ENCODE results near the gene ACTN1.
A peak's percentile ranks its signal among the peaks of the same experiment; 100 is the strongest.

ACTN1 gene

GRCh38 chr14:68931474-68932051 lies 47.5 kb downstream of the ACTN1 start:
- DNase-seq = no peak

GRCh38 chr14:68931063-68931462 lies 48.0 kb downstream of the ACTN1 start:
- no peak for DNase-seq

GRCh38 chr14:68929623-68930307 lies 49.3 kb downstream of the ACTN1 start:
- no peak for DNase-seq

GRCh38 chr14:68928770-68929550 lies 50.1 kb downstream of the ACTN1 start:
- no peak for DNase-seq

GRCh38 chr14:68927956-68928675 lies 51.0 kb downstream of the ACTN1 start:
- no peak for DNase-seq

- no peak for DNase-seq
These were observed 52.0 kb downstream of the ACTN1 start for GRCh38 chr14:68927089-68927488.

- DNase-seq = no peak
These were observed 52.9 kb downstream of the ACTN1 start for GRCh38 chr14:68926236-68926635.

GRCh38 chr14:68925373-68925772 lies 53.7 kb downstream of the ACTN1 start:
- DNase-seq = no peak

DNA sequence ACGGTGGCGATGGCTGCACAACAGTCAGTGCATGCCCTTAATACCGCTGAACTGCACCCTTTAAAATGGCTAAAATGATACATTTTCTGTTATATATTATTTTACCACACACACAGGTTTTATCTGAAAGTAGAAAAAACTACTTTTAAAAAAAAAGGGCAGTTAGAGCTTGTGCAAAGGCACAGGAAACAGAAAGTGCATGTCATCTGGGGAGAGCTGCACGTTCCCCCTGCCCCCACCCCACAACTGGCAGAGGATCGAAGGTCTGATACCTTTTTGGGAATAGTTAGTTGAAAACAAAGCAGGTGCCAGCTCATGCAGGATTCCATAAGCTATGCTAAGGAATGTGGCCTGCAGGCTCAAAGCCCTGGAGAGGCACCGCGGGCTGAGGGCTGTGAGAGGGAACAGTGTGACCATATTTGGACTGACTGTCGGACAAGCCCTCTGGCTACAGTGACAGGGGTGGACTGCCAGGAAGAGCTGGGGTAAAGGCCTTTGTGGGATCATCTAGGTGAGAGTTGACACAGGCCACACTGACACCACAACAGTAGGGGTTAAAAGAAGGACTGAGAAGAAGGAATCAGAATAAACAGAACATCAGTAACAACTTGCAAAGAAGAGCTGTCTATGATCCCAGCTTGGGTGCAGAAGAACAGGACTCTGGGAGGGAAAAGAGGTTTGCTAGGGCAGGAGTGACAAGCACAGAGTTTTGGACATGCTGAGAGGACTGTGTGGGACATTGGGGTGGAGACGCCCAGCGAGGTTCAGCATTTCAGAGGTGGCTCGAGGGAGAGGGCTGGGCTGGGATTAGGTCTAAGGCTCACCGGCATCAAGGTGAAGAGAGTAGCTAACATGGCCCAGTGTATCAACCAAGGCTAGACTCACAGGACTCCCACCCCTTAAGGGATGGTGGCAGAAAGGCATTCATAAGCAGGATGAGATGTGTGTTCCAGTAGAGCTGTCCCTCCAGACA lies 54.6 kb downstream of the ACTN1 start:
- no peak for DNase-seq

DNA sequence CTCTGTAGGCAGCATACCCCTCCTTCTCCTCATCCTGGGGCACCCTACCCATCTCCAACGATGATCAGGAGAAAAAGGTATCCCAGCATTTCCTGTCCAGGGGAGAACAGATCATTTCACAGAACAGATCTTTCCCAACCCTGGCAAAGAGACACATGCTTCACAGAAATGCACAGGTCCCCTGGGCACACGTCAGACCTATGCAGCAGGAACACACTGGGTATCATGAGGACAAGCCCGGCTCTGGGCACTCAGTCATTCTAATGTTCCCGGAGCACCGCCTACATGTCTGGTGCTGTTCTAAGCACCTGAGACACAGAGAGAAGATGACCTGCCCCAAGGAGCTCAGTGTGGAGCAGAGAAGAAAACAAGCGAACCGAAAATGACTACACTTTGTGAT lies 56.2 kb downstream of the ACTN1 start:
- no peak for DNase-seq

GRCh38 chr14:68922201-68922621 lies 56.9 kb downstream of the ACTN1 start:
- DNase-seq = no peak

GRCh38 chr14:68921666-68922065 lies 57.4 kb downstream of the ACTN1 start:
- DNase-seq = no peak

DNA sequence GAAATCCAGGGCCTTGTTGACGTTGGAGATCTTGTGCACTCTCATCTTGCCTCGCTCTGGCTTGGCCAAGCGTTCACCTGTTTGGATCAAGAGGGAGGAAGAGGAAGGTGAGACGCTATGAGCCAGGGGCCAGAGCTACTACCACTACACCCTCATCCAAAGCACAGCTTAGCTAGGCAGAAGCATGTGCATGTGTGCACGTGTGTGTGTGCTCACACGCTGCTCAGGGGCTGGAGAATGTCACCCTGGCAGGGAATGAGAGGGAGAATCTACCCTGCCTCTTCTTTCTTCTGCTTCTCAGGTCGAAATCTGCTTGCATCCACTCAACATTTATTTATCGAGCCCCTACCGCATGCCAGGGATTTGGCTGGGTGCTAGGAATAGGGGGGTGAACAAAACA lies 58.1 kb downstream of the ACTN1 start:
- no peak for DNase-seq

DNA sequence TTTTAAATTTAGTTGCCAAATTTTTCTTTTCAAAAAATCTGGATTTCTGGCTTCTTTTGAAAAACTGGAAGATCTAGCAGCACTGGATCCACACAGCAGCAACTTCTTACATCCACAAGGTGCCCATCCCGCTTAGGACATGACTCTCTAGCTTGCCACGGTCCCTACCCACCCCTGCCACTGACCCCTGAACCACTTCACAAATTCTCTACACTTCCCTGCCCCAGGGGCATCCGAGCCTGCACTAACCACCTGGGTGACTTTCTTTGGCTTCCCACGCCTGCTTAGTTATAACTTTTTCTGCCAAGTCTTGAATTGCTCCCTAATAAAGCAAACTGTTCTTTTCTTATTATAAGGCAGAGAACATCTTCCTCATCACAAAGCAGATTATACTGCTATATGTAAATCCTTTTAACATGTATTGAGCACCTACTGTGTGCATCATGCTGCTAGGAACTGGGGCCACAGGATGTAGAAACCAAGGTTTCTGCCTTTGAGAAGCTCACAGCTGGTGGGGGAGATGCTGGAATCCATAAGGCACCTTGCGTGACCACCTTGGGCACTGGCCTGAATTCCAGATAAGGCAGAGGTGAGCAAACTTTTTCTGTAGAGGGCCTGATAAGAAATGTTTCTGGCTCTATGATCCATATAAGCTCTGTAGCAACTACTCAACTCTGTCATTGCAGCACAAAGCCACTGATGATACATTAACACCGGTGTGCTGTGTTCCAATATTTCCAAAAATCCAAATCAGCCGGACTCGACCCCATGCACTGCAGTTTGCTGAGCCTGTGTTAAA lies 59.8 kb downstream of the ACTN1 start:
- DNase-seq = no peak

DNA sequence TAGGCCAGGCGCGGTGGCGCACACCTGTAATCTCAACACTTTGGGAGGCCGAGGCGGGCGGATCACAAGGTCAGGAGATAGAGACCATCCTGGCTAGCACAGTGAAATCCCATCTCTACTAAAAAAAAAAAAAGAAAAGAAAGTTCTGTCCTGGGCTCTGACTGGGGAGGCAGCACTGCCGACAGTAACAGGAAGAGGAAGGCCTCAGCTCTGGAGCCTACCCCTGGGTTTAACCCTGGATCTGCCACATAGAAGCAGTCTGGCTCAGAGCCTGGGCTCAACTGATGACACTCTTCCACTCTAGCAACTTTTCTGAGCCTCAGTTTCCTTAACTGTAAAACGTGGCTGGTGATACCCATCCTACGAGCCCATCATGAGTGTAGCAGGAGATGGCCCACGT lies 60.5 kb downstream of the ACTN1 start:
- no peak for DNase-seq

GRCh38 chr14:68916358-68916941 lies 62.7 kb downstream of the ACTN1 start:
- no peak for DNase-seq

DNA sequence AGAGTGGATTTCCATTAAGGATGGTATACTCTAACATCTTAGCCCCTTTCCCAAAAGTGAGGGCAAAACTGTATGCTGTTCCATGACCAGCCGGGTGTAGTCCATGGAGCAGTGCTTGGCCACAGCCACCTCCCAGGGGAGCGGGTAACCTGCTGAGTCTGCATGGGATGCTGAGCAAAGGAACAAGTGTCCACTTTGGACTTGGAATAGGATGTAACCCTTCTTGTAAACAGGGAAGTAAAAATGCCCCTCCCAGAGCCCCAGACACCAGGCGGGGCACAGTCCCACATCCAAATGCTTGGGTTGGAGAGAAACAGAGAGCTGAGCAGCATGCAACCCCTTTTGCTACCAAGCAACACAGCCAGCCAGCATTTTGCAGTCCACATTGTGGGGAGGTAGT lies 65.6 kb downstream of the ACTN1 start:
- DNase-seq = no peak

DNA sequence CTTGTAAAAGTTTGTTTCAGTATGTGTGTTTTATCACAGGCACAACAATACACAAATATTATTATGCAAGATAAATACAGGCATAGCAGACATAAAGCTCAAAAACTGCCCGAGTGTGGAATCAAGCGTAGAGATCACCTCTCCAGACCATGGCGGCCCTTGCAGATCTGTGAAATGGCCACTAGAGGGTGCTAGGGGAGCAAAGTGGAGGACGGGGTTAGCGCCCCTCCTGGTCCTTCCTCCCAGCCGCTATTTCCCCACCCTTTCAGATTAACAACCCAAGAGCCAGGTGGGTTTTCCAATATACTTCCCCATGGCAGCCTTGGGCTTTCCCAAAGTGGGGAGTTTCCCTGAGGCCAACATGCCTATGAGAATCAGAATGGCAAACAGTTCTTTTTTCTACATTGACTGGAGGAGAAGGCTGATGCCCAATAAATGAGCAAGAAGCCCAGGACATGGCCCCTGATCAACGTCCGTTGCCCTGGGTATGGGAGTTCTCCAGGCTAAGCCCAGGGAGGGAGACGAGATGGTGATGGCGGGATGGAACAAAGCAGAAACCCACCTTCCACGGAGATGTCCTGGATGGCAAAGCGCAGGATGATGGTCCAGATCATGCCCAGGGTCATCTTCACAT lies 67.4 kb downstream of the ACTN1 start:
- peak; percentile 52 for DNase-seq

DNA sequence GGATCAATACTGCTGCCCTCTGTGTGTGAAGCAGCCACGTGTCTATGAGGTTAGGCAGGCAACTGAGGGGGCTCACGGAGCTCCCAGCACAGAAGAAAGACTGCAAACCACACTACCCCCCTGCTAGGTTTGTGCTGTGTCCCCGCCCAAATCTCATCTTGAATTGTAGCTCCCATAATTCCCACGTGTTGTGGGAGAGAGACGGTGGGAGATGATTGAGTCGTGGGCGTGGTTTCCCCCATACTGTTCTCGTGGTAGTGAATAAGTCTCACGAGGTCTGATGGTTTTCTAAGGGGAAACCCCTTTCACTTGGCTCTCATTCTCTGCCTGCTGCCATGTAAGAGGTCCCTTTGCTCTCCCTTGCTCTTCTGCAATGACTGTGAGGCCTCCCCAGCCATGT lies 68.6 kb downstream of the ACTN1 start:
- DNase-seq = no peak

DNA sequence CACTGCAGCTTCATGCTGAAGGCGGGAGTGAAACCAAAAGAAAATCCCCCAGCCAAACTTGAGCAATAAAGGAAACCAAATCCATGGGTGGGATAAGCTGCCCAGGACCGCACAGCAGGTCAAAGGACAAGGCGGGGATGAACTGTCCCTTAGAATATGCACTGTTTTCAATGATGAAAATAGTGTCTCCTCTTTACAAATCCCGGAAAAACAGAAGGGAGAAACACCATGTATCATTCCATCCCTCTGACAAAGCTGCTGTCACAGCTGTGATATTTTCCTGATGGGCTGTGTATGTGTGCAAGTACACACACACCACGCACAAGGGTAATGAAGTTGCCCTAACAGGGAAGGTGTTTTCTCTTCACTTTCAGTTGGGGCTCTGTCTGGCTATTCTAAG lies 70.3 kb downstream of the ACTN1 start:
- no peak for DNase-seq

GRCh38 chr14:68908201-68908600 lies 70.9 kb downstream of the ACTN1 start:
- no peak for DNase-seq
